Kidney (tissue), 14 donors: ENCODE measurements around the gene COL8A2. TPM values are rescaled to one million over a fixed set of nuclear protein-coding genes. Genes with fewer than 3 reads are reported as not detected.

Experiments
- DNase-seq, 5 donors: peaks; one replicate each; pipeline ENCODE4 v3.0.0-alpha.2; 2013 to 2020
- FAIRE-seq: peaks from 2 replicates; lab custom pipeline; 2012; peaks lifted over from hg19 to GRCh38; lab: Jason Lieb, UNC
- H3K27ac ChIP-seq, 2 donors: one replicate each; pipeline ENCODE4 v1.7.0; 2013; ENCODE audit warnings: low read depth in 2 of 2, low read length in 2 of 2, inconsistent platforms in 1 of 2
- H3K27me3 ChIP-seq: one replicate; pipeline ENCODE4 v1.7.1; 2013; ENCODE audit warnings: low read length, inconsistent platforms; ENCODE audit not compliant: control insufficient read depth, insufficient read depth
- H3K36me3 ChIP-seq, 3 donors: one replicate each; pipeline versions ENCODE4 v1.7.0 to v1.7.1; 2013; ENCODE audit warnings: low read length in 3 of 3, control low read depth in 1 of 3, inconsistent platforms in 1 of 3; ENCODE audit not compliant: insufficient read depth in 3 of 3, control insufficient read depth in 2 of 3
- H3K4me1 ChIP-seq, 3 donors: one replicate each; pipeline versions ENCODE4 v1.7.0 to v1.7.1; 2013; ENCODE audit warnings: low read length in 3 of 3, inconsistent platforms in 1 of 3, low read depth in 1 of 3; ENCODE audit not compliant: control insufficient read depth in 2 of 3, insufficient read depth in 2 of 3
- H3K4me3 ChIP-seq, 3 donors: one replicate each; pipeline versions ENCODE4 v1.7.0 to v1.8.1; 2013; ENCODE audit warnings: low read length in 3 of 3, control low read depth in 1 of 3, inconsistent platforms in 1 of 3
- H3K9ac ChIP-seq, 3 donors: one replicate each; pipeline versions ENCODE4 v1.7.0 to v1.7.1; 2013; ENCODE audit warnings: low read length in 3 of 3, control low read depth in 1 of 3, inconsistent platforms in 1 of 3
- H3K9me3 ChIP-seq, 3 donors: one replicate each; pipeline versions ENCODE4 v1.7.0 to v1.7.1; 2013; ENCODE audit warnings: low read length in 3 of 3, control low read depth in 1 of 3, inconsistent platforms in 1 of 3; ENCODE audit not compliant: control insufficient read depth in 2 of 3, insufficient read depth in 1 of 3
- CTCF ChIP-seq: IDR thresholded peaks from 3 replicates; pipeline ENCODE4 v1.5.1; 2012; ENCODE audit warnings: mild to moderate bottlenecking, moderate library complexity, borderline replicate concordance; ENCODE audit not compliant: insufficient read depth; ENCODE audit errors: extremely low read depth
- intact Hi-C: fragments of 100-400 bp; cut with DNase I; formaldehyde crosslinking; loops from one replicate; pipeline ENCODE4 v1.11.1; 2022
- polyA plus RNA-seq: library from polyadenylated mRNA; stranded (reverse); fragments of 350-450 nt; fragmentation: Illumina TruSeq; extraction: RNeasy Lipid Tissue Mini Kit (QIAGEN cat#74804); gene quantifications from one replicate; pipeline ENCODE4 v1.2.3, GENCODE V29; 2014; ENCODE audit warnings: low read depth, low replicate concordance; ENCODE audit not compliant: insufficient read depth
- total RNA-seq: library from RNA; stranded (reverse); fragmentation: NEBNext Ultra II Directional; extraction: Animal tissue kit (Norgen Biotek cat#: 25700); gene quantifications from one replicate; pipeline ENCODE4 v1.2.1, GENCODE V29; 2021
- donor health status: control.
- donor health status: control.
- donor health status: control.
- donor health status: control.
- donor health status: control.
- donor health status: DM: yes; HTN: yes; CAD: no.
- donor health status: Normal renal cell carcinoma (clear cell type).

The COL8A2 gene
- total and polyA plus RNA-seq, 2 donors from 2014 or later, result 0.90 to 6.4 TPM

GRCh38 chr1:36172017-36172747, 47.2 kb upstream of the COL8A2 start:
- H3K9me3 ChIP-seq, result no peaks in the 10 kb centered on the region
- H3K4me3 ChIP-seq, result no peak overlapping the region
- no peak overlapping the region for H3K9ac ChIP-seq
- FAIRE-seq (no peak), DNase-seq (no peak)
- H3K36me3 ChIP-seq, result peaks cover 9 to 30% (median 26%) of the 10 kb centered on the region in 3 donors
- no peak overlapping the region for H3K27ac ChIP-seq
- TF ChIP-seq CTCF, result no peak
- intact Hi-C loops, result no loop called here
- H3K4me1 ChIP-seq, result peaks cover 0 to 12% (median 4%) of the 10 kb centered on the region in 3 donors
- no peaks in the 10 kb centered on the region for H3K27me3 ChIP-seq

- Histone ChIP-seq H3K9me3 (no peaks in the 10 kb centered on the region), H3K27me3 (no peaks in the 10 kb centered on the region), H3K36me3 (peaks cover 9 to 30% (median 25%) of the 10 kb centered on the region in 3 donors), H3K9ac (no peak overlapping the region), H3K4me1 (peaks cover 0 to 14% (median 7%) of the 10 kb centered on the region in 3 donors), H3K27ac (no peak overlapping the region), H3K4me3 (no peak overlapping the region)
- FAIRE-seq, result no peak
- TF ChIP-seq CTCF, result no peak
- no peak for DNase-seq
- intact Hi-C loops, result no loop called here
These were observed 45.8 kb upstream of the COL8A2 start for GRCh38 chr1:36170643-36171412.

GRCh38 chr1:36168514-36168913, 43.5 kb upstream of the COL8A2 start:
- intact Hi-C loops, result no loop called here
- no peak for FAIRE-seq
- peaks cover 0 to 9% (median 3%) of the 10 kb centered on the region in 3 donors for H3K4me1 ChIP-seq
- no peak for TF ChIP-seq CTCF
- peaks cover 3 to 21% (median 16%) of the 10 kb centered on the region in 3 donors for H3K36me3 ChIP-seq
- no peaks in the 10 kb centered on the region for H3K27me3 ChIP-seq
- H3K9me3 ChIP-seq, result no peaks in the 10 kb centered on the region
- no peak overlapping the region for H3K4me3 ChIP-seq
- no peak for DNase-seq
- no peak overlapping the region for H3K27ac ChIP-seq
- H3K9ac ChIP-seq, result no peak overlapping the region
